NT2/D1 (cell line): ENCODE results near the gene URI1.

Experiments
- DNase-seq: peaks from one replicate; pipeline ENCODE4 v3.0.0-alpha.2; 2011; ENCODE audit warnings: low read depth, low spot score
- H3K27me3 ChIP-seq: 2 replicates; pipeline ENCODE4 v1.6.0; 2011; ENCODE audit warnings: mild to moderate bottlenecking; ENCODE audit not compliant: insufficient read length, insufficient read depth
- H3K36me3 ChIP-seq: 2 replicates; pipeline ENCODE4 v1.6.1; 2011; ENCODE audit warnings: mild to moderate bottlenecking, low read length, mixed read lengths; ENCODE audit not compliant: insufficient read depth, insufficient read length
- H3K4me1 ChIP-seq: 2 replicates; pipeline ENCODE4 v1.5.1; 2011; ENCODE audit not compliant: insufficient read depth, insufficient read length
- H3K4me3 ChIP-seq: 2 replicates; pipeline ENCODE4 v1.5.1; 2011; ENCODE audit warnings: low read depth; ENCODE audit not compliant: insufficient read length
- H3K9ac ChIP-seq: 2 replicates; pipeline ENCODE4 v1.6.0; 2011; ENCODE audit warnings: low read depth; ENCODE audit not compliant: insufficient read length
- H3K9me3 ChIP-seq: 2 replicates; pipeline ENCODE4 v1.5.1; 2011; ENCODE audit warnings: mild to moderate bottlenecking, low read length; ENCODE audit not compliant: insufficient read depth
- SUZ12 ChIP-seq: IDR thresholded peaks from 2 replicates; pipeline ENCODE4 v1.6.1; 2011; ENCODE audit not compliant: insufficient read length, insufficient read depth; ENCODE audit errors: extremely low read depth
- YY1 ChIP-seq: IDR thresholded peaks from 2 replicates; pipeline ENCODE4 v1.6.1; 2011; ENCODE audit not compliant: insufficient read length, insufficient read depth
- ZNF274 ChIP-seq: IDR thresholded peaks from 2 replicates; pipeline ENCODE4 v1.6.1; 2011; ENCODE audit warnings: mild to moderate bottlenecking, low read depth, low read length

Gene URI1

DNA sequence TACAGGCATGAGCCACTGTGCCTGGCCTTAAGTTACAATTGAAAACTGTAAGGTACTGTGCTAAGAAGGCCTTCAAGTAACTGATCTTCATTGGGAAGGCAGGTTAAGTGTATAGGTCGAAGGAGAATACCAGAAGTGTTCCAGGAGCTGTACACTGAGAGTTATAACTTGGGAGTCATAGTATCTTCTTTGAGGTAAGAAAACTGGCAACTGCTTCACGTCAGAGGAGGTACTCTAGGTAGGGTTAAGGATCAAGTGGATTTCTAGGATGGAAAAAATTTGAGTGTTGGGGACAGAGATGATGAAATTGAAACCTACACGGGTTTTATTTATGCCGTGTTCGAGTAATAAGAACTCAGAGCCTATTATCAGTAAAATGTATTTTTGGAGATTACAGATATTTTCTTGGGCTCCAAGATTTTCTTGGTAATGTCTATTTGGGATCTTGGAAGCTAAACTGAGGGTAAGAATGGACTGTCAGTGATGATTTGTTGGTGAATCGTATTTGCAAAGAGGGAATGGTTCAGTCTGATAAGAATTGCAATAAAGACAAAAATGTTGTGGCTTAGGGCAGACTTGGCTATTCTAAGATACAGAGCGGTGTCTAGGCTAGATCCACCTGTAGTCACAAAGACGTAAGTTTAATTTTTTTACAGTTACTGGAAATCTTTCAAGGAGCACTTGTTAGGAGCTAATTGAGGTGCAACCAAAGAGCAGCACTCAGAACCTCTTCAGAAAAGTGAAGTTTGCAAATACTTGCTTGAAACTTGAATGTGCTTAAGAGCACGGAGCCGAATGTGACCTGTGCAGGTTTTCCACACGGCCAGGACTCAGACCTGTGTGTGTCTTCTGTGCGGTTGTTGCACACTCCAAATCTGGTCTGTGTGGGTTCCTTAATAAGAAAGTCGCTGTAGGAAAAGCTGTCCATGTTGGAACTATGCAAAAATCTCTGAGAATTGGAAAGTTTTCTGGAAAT, 102.5 kb downstream of the URI1 start:
- no peak overlapping the region for H3K4me3 ChIP-seq
- H3K27me3 ChIP-seq: no peaks in the 10 kb centered on the region
- no peak for DNase-seq
- peaks cover 2% of the 10 kb centered on the region for H3K4me1 ChIP-seq
- H3K9ac ChIP-seq: no peak overlapping the region
- peaks cover 5% of the 10 kb centered on the region; the same call in 1 of the 2 replicates for H3K9me3 ChIP-seq
- no peaks in the 10 kb centered on the region for H3K36me3 ChIP-seq
- TF ChIP-seq ZNF274: no peak
- no peak for TF ChIP-seq SUZ12
- TF ChIP-seq YY1: no peak

DNA sequence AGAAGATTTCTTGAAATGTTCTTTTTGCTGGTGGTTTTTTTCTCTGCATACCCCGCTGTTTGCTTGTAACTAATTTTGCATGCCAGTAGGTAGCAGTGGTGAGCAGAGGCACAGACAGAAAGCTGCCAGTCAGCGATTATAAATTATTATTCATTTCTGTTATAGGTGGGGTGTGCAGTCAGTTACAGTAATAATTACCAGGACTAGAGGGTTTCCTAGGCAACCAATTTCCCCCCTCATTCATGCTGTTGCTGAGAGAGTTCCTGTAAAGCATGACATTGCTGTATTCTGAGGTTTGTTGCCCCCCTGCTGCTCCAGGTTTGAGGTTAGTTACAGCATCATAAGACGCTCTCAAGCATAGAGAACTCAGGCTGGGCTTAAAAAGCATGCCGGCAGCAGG, 104.5 kb downstream of the URI1 start:
- TF ChIP-seq ZNF274 (no peak), YY1 (no peak), SUZ12 (no peak)
- H3K4me3 ChIP-seq: no peak overlapping the region
- H3K36me3 ChIP-seq: no peaks in the 10 kb centered on the region
- H3K27me3 ChIP-seq: no peaks in the 10 kb centered on the region
- no peak overlapping the region for H3K9ac ChIP-seq
- peaks cover 2% of the 10 kb centered on the region for H3K4me1 ChIP-seq
- no peaks in the 10 kb centered on the region for H3K9me3 ChIP-seq
- no peak for DNase-seq

DNA sequence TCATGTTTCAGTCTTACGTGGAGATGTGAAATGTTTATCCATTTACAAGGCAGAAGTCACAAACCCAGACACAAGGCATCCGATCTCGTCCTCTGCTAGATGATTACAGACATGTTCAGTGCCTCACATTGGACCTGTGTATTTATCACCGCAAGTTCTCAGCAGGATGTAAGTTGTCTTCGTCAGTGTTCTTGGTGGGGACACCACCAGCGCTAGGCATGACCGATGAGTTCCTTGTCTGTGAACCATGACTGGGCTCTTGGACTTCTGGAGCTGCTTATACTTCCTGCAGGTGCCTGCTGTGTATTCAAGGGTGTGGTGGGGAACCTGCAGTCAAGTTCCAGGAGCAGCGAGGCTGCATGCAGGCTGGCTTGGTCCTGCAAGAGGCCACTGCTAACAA, 105.4 kb downstream of the URI1 start:
- Histone ChIP-seq H3K4me1 (peaks cover 2% of the 10 kb centered on the region), H3K36me3 (no peaks in the 10 kb centered on the region), H3K9me3 (no peaks in the 10 kb centered on the region), H3K9ac (no peak overlapping the region), H3K27me3 (no peaks in the 10 kb centered on the region), H3K4me3 (no peak overlapping the region)
- no peak for DNase-seq
- no peak for TF ChIP-seq YY1
- TF ChIP-seq ZNF274: no peak
- no peak for TF ChIP-seq SUZ12

DNA sequence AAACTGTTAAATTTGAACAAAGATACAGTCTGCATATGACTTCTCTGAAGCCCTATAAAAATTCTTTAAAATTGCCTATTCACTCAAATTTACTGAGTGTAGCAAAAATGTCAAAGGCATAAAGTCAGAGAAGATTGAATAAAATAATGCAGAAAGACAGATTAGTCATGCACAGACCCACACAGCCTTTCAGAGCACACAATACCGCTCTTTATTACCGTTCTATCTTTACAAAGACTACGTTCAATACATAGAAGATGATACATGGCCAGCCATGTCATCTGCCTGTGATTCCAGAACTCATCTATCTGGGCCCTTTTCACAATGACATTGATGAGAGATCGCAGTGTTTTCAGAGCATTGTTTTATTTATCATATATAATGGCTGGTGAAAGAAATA, 107.2 kb downstream of the URI1 start:
- no peak for DNase-seq
- Histone ChIP-seq H3K9ac (no peak overlapping the region), H3K4me1 (peaks cover 2% of the 10 kb centered on the region), H3K27me3 (no peaks in the 10 kb centered on the region), H3K4me3 (no peak overlapping the region), H3K9me3 (no peaks in the 10 kb centered on the region), H3K36me3 (no peaks in the 10 kb centered on the region)
- TF ChIP-seq SUZ12 (no peak), ZNF274 (no peak), YY1 (no peak)

DNA sequence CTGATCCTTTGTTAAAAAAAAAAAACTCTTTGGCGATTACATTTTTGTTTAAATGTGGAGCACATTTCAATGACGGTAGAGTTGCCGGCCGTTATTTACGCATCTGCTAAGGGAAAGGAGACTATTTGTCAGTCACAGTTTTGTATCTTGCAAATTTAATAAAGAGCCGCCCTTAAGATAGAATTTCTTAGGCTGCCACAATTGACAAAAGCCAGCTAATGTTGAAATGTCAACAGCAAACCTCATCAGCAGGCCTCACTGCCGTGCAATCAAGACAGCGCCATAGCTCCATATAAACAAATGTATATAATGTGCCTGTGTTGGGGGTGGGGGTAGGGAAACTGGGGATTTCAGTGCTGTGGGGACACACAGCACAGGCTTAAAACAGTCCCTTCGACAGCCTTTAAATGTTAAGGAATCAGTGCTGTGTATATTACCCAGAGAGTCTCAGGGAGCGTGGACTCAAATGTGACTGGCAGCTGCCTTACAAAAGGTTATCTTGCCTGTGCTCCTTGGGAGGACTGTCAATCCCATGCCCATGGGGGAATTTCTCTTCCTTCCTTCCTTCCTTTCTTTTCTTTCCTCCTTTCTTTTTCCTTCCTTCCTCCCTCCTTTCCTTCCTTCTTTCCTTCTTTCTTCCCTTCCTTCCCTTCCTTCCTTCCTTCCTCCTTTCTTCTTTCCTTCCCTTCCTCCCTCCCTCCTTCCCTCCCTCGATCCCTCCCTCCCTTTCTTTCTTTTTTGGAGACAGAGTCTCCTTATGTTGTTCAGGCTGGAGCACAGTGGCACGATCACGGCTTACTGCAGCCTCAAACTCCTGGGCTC, 108.0 kb downstream of the URI1 start:
- TF ChIP-seq SUZ12 (no peak), YY1 (no peak), ZNF274 (no peak)
- Histone ChIP-seq H3K4me3 (no peak overlapping the region), H3K9me3 (no peaks in the 10 kb centered on the region), H3K9ac (no peak overlapping the region), H3K27me3 (no peaks in the 10 kb centered on the region), H3K36me3 (no peaks in the 10 kb centered on the region), H3K4me1 (peaks cover 2% of the 10 kb centered on the region)
- no peak for DNase-seq

DNA sequence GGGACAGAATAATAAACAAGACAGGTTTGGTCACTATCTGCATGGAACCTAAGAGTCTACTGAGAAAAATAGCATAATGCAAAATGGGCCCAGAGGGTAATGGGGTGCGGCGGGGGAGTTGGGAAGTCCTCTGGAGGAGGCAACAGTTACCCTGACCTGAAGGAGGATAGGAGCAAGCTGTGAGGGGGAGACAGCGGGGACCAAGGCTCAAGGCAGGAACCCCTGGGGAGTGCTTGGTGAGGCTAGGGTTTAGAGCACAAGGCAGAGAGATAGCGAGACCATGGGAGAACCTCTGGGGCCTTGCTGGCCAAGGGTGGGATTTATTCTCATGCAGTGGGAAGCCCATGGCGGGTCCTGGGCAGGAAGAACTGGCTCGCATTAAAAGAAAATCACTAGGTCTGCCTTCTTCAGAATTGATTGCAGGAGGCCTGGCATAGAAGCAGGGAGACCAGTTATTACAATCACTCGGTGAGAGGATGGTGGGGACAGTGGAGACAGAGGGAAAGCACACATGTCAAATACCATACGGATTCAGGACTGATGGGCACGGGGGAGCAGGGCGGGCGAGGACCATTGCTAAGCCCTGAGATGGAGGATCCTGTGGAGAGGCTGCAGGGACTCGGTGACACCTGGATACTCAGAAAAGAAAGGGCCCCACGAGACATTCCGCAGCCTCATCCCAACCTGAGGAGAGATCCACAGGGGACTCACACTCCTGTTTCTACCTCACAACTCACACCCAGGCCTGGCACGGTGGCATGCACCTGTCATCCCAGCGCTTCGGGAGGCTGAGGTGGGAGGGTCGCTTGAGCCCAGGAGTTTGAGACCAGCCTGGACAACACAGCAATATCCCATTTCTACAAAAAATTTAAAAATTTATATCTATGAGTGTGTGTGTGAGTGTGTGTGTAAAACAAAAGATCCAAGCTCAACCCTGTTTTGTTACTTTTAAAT, 110.4 kb downstream of the URI1 start:
- TF ChIP-seq SUZ12 (no peak), ZNF274 (no peak), YY1 (no peak)
- Histone ChIP-seq H3K9me3 (no peaks in the 10 kb centered on the region), H3K9ac (no peak overlapping the region), H3K36me3 (no peaks in the 10 kb centered on the region), H3K4me3 (no peak overlapping the region), H3K27me3 (no peaks in the 10 kb centered on the region), H3K4me1 (peaks cover 2% of the 10 kb centered on the region)
- DNase-seq: no peak
